ENCODE data around the gene ITGAX.
"Not testable (repeated sequence)": the region's sequence is repeated elsewhere in the genome, so short reads cannot be mapped to it uniquely, and the experiment has no call there.

The ITGAX gene

DNA sequence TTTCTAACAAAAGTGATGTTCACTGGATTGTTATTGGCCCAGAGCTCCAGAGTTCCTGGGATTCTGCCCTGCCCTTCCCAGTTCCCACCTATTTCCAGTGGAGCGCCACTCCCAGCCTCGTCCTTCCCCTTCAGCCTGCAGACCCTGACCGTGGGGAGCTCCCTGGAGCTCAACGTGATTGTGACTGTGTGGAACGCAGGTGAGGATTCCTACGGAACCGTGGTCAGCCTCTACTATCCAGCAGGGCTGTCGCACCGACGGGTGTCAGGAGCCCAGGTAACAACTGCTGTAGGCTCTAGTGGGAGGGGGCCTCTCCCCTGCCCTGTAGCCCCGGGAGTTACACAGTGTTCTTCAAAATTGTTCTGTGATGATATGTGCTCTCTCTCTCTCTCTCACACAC, 61.4 kb downstream of the ITGAX start:
- Histone ChIP-seq H3K36me3 (ENCODE audit: control insufficient read depth, insufficient read depth, low read length) (no peaks in the 10 kb centered on the region), H3K27me3 (replicated peaks; ENCODE audit: control insufficient read depth, insufficient read depth, low read length) (no peaks in the 10 kb centered on the region; the same call in 1 of the 2 replicates), H3K4me3 (replicated peaks; ENCODE audit: low read depth, low read length) (no peak overlapping the region)
- TF ChIP-seq CTCF (IDR thresholded peaks at IDR 0.05; ENCODE audit: insufficient read depth, low read length, poor library complexity, severe bottlenecking), result no peak
- no peak for DNase-seq (ENCODE audit: extremely low read depth, insufficient read length)

DNA sequence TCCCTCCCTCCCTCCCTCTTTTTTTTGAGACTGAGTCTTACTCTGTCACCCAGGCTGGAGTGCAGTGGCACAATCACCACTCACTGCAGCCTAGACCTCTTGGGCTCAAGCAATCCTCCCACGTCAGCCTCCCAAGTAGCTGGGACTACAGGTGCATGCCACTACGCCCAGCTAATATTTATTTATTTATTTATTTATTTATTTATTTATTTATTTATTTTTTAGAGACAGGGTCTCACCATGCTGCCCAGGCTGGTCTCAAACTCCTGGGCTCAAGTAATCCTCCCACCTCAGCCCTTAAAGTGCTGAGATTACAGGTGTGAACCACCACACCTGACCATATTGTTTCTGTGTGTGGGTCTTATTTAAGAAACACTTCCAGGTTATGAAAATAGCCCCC, 62.1 kb downstream of the ITGAX start:
- not testable (repeated sequence) for DNase-seq (ENCODE audit: extremely low read depth, insufficient read length); H3K27me3 ChIP-seq (replicated peaks; ENCODE audit: control insufficient read depth, insufficient read depth, low read length)

GRCh38 chr16:31417916-31418315, 62.9 kb downstream of the ITGAX start:
- DNase-seq (ENCODE audit: extremely low read depth, insufficient read length), result no peak

More for the DNA sequence above, 62.1 kb downstream of the ITGAX start:
- H3K4me3 ChIP-seq (replicated peaks; ENCODE audit: low read depth, low read length); H3K36me3 ChIP-seq (ENCODE audit: control insufficient read depth, insufficient read depth, low read length): not testable (repeated sequence)

GRCh38 chr16:31420037-31420436, 65.1 kb downstream of the ITGAX start:
- no peaks in the 10 kb centered on the region for H3K27me3 ChIP-seq (replicated peaks; ENCODE audit: control insufficient read depth, insufficient read depth, low read length)
- H3K36me3 ChIP-seq (ENCODE audit: control insufficient read depth, insufficient read depth, low read length), result no peaks in the 10 kb centered on the region
- no peak overlapping the region for H3K4me3 ChIP-seq (replicated peaks; ENCODE audit: low read depth, low read length)
- DNase-seq (ENCODE audit: extremely low read depth, insufficient read length), result no peak
- TF ChIP-seq CTCF (IDR thresholded peaks at IDR 0.05; ENCODE audit: insufficient read depth, low read length, poor library complexity, severe bottlenecking), result no peak

More at GRCh38 chr16:31417916-31418315, 62.9 kb downstream of the ITGAX start:
- Histone ChIP-seq H3K4me3 (replicated peaks; ENCODE audit: low read depth, low read length) (no peak overlapping the region), H3K27me3 (replicated peaks; ENCODE audit: control insufficient read depth, insufficient read depth, low read length) (no peaks in the 10 kb centered on the region), H3K36me3 (ENCODE audit: control insufficient read depth, insufficient read depth, low read length) (no peaks in the 10 kb centered on the region)
- TF ChIP-seq CTCF (IDR thresholded peaks at IDR 0.05; ENCODE audit: insufficient read depth, low read length, poor library complexity, severe bottlenecking), result no peak

- peak; percentile 39 for DNase-seq (ENCODE audit: extremely low read depth, insufficient read length)
- no peaks in the 10 kb centered on the region for H3K36me3 ChIP-seq (ENCODE audit: control insufficient read depth, insufficient read depth, low read length)
- no peaks in the 10 kb centered on the region; the same call in 1 of the 2 replicates for H3K27me3 ChIP-seq (replicated peaks; ENCODE audit: control insufficient read depth, insufficient read depth, low read length)
- TF ChIP-seq CTCF (IDR thresholded peaks at IDR 0.05; ENCODE audit: insufficient read depth, low read length, poor library complexity, severe bottlenecking), result no peak
- no peak overlapping the region for H3K4me3 ChIP-seq (replicated peaks; ENCODE audit: low read depth, low read length)
Measured at GRCh38 chr16:31421587-31421986, 66.6 kb downstream of the ITGAX start.

GRCh38 chr16:31423241-31423640, 68.3 kb downstream of the ITGAX start:
- DNase-seq (ENCODE audit: extremely low read depth, insufficient read length), result no peak
- H3K36me3 ChIP-seq (ENCODE audit: control insufficient read depth, insufficient read depth, low read length), result no peaks in the 10 kb centered on the region
- TF ChIP-seq CTCF (IDR thresholded peaks at IDR 0.05; ENCODE audit: insufficient read depth, low read length, poor library complexity, severe bottlenecking), result no peak
- H3K4me3 ChIP-seq (replicated peaks; ENCODE audit: low read depth, low read length), result no peak overlapping the region
- H3K27me3 ChIP-seq (replicated peaks; ENCODE audit: control insufficient read depth, insufficient read depth, low read length), result no peaks in the 10 kb centered on the region; the same call in 1 of the 2 replicates
